ENCODE measurements around the gene PTGDR2. TPM values are rescaled to one million over a fixed set of nuclear protein-coding genes. Genes with fewer than 3 reads are reported as not detected.

The PTGDR2 gene
- total RNA-seq, 1 experiment from 2014 or later, result 0.12 TPM

DNA sequence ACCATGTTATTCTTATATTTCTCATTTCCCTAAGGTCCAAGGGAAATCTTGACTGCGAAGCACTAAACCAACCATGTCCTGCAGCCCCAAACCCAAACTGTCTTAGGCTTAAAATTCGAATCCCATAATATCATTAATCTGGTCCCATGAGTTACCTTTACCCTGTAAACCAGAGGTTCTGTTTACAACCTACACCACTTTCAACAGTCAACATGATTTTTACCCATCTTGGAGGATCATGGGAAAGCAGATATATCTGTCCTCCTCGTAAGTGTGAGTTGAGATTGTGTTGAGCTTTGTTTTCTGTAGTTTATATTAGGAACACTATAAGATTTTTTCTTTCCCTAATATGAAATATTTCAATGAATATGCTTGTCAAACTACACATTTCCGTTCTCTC is 44.2 kb upstream of the PTGDR2 start:
- ChIA-PET RAD21 (ENCODE audit: low non-redundant PET in 1 of 2, low total read pairs in 2 of 2, uncharacterized antibody in 2 of 2, unreplicated experiment in 2 of 2) (interaction anchor here in 1 of 2 experiments (1.8 kb wide), 1 partner anchor 69 kb away, joined by 7 read pairs; no protein-coding TSS in a partner anchor), CTCF (interaction anchor here (0.6 to 2.1 kb wide), 25 partner anchors 8 to 288 kb away, joined by 3 to 38 read pairs (median 4); partner anchors contain the start of genes TMEM109 and TMEM132A), POLR2A (no interaction called here)
- H4K20me1 ChIP-seq (ENCODE audit: insufficient read depth), result peaks cover 7% of the 10 kb centered on the region
- H3K4me3 ChIP-seq (replicated peaks in 1 of 2; ENCODE audit: low read depth in 1 of 2, low read length in 2 of 2), result no peak overlapping the region
- no peak overlapping the region for H2AFZ ChIP-seq (ENCODE audit: low read depth, low read length, poor library complexity, severe bottlenecking)
- H3K4me2 ChIP-seq (ENCODE audit: low read length), result no peak overlapping the region
- DNase-seq (ENCODE audit: low read depth, low spot score) (no peak), ATAC-seq (no peak)
- no peaks in the 10 kb centered on the region for H3K27me3 ChIP-seq (ENCODE audit: insufficient read depth, low read length)
- no peak overlapping the region for H3K9ac ChIP-seq (ENCODE audit: low read length)
- no peaks in the 10 kb centered on the region for H3K9me3 ChIP-seq (ENCODE audit: control insufficient read depth in 1 of 2, insufficient read depth in 1 of 2, low read depth in 1 of 2, low read length in 2 of 2)
- H3K36me3 ChIP-seq (ENCODE audit: control insufficient read depth in 1 of 2, insufficient read depth in 2 of 2, low read length in 2 of 2), result peaks cover 58 to 71% of the 10 kb centered on the region in 2 experiments
- H3K4me1 ChIP-seq (ENCODE audit: control insufficient read depth in 1 of 2, insufficient read depth in 2 of 2, low read length in 2 of 2), result peaks cover 6 to 9% of the 10 kb centered on the region in 2 experiments; a peak in 3 of 4 replicates
- TF ChIP-seq, protein P1, sequence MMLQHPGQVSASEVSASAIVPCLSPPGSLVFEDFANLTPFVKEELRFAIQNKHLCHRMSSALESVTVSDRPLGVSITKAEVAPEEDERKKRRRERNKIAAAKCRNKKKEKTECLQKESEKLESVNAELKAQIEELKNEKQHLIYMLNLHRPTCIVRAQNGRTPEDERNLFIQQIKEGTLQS (IDR thresholded peaks at IDR 0.05), result no peak
- TF ChIP-seq, protein P2, sequence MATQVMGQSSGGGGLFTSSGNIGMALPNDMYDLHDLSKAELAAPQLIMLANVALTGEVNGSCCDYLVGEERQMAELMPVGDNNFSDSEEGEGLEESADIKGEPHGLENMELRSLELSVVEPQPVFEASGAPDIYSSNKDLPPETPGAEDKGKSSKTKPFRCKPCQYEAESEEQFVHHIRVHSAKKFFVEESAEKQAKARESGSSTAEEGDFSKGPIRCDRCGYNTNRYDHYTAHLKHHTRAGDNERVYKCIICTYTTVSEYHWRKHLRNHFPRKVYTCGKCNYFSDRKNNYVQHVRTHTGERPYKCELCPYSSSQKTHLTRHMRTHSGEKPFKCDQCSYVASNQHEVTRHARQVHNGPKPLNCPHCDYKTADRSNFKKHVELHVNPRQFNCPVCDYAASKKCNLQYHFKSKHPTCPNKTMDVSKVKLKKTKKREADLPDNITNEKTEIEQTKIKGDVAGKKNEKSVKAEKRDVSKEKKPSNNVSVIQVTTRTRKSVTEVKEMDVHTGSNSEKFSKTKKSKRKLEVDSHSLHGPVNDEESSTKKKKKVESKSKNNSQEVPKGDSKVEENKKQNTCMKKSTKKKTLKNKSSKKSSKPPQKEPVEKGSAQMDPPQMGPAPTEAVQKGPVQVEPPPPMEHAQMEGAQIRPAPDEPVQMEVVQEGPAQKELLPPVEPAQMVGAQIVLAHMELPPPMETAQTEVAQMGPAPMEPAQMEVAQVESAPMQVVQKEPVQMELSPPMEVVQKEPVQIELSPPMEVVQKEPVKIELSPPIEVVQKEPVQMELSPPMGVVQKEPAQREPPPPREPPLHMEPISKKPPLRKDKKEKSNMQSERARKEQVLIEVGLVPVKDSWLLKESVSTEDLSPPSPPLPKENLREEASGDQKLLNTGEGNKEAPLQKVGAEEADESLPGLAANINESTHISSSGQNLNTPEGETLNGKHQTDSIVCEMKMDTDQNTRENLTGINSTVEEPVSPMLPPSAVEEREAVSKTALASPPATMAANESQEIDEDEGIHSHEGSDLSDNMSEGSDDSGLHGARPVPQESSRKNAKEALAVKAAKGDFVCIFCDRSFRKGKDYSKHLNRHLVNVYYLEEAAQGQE (IDR thresholded peaks at IDR 0.05; ENCODE audit: low read depth), result no peak
- no peak for TF ChIP-seq RAD21 (IDR thresholded peaks at IDR 0.05; ENCODE audit: low read depth)
- no peak for TF ChIP-seq FOSL1 (IDR thresholded peaks at IDR 0.05; ENCODE audit: low read depth)
- TF ChIP-seq EZH2phosphoT487 (IDR thresholded peaks at IDR 0.05; ENCODE audit: borderline replicate concordance), result no peak
- no peak for TF ChIP-seq YY1 (IDR thresholded peaks at IDR 0.05; ENCODE audit: extremely low read depth, insufficient replicate concordance, low read depth, low read length)
- no peak for TF ChIP-seq SP1 (IDR thresholded peaks at IDR 0.05; ENCODE audit: low read depth)
- no peak for TF ChIP-seq CEBPB (IDR thresholded peaks at IDR 0.05; ENCODE audit: low read depth)
- TF ChIP-seq EGR1 (IDR thresholded peaks at IDR 0.05; ENCODE audit: low read depth), result no peak
- TF ChIP-seq, protein P3, sequence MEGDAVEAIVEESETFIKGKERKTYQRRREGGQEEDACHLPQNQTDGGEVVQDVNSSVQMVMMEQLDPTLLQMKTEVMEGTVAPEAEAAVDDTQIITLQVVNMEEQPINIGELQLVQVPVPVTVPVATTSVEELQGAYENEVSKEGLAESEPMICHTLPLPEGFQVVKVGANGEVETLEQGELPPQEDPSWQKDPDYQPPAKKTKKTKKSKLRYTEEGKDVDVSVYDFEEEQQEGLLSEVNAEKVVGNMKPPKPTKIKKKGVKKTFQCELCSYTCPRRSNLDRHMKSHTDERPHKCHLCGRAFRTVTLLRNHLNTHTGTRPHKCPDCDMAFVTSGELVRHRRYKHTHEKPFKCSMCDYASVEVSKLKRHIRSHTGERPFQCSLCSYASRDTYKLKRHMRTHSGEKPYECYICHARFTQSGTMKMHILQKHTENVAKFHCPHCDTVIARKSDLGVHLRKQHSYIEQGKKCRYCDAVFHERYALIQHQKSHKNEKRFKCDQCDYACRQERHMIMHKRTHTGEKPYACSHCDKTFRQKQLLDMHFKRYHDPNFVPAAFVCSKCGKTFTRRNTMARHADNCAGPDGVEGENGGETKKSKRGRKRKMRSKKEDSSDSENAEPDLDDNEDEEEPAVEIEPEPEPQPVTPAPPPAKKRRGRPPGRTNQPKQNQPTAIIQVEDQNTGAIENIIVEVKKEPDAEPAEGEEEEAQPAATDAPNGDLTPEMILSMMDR (IDR thresholded peaks at IDR 0.05 in 2 of 3, conservative IDR thresholded peaks at IDR 0.05 in 1 of 3; ENCODE audit: borderline replicate concordance in 1 of 3, insufficient read depth in 1 of 3, low read depth in 2 of 3, low read length in 2 of 3), result no peak
- no peak for TF ChIP-seq SRF (IDR thresholded peaks at IDR 0.05; ENCODE audit: low read depth)
- TF ChIP-seq, protein P4, sequence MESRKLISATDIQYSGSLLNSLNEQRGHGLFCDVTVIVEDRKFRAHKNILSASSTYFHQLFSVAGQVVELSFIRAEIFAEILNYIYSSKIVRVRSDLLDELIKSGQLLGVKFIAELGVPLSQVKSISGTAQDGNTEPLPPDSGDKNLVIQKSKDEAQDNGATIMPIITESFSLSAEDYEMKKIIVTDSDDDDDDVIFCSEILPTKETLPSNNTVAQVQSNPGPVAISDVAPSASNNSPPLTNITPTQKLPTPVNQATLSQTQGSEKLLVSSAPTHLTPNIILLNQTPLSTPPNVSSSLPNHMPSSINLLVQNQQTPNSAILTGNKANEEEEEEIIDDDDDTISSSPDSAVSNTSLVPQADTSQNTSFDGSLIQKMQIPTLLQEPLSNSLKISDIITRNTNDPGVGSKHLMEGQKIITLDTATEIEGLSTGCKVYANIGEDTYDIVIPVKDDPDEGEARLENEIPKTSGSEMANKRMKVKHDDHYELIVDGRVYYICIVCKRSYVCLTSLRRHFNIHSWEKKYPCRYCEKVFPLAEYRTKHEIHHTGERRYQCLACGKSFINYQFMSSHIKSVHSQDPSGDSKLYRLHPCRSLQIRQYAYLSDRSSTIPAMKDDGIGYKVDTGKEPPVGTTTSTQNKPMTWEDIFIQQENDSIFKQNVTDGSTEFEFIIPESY (IDR thresholded peaks at IDR 0.05; ENCODE audit: extremely low read depth, insufficient replicate concordance, low read length), result no peak
- no peak for TF ChIP-seq POLR2AphosphoS5 (IDR thresholded peaks at IDR 0.05; ENCODE audit: low read depth, low read length)
- no peak for TF ChIP-seq TCF7L2 (IDR thresholded peaks at IDR 0.05; ENCODE audit: borderline replicate concordance, extremely low read depth, insufficient read depth, insufficient read length)
- peaks cover 43% of the 10 kb centered on the region for H3K79me2 ChIP-seq (ENCODE audit: insufficient read depth, low read length)
- H3K27ac ChIP-seq (ENCODE audit: low read depth, low read length), result no peak overlapping the region
- H3K9me2 ChIP-seq (ENCODE audit: insufficient read depth), result no peaks in the 10 kb centered on the region
- no TSS peak for BruUV-seq (replicated peaks)
- intact Hi-C loops (cut with micrococcal nuclease), result loop anchor here (1.0 kb wide), 1 partner anchor 69 kb away; no protein-coding TSS in a partner anchor

Data from HCT116 (cell line).